KOPT-K1 (cell line): ENCODE measurements around the gene KLC1.

Experiments used
- H3K27ac ChIP-seq: fragments of 200-600 bp; sonication (generic); 2 replicates; pipeline ENCODE4 v1.5.1; 2016; ENCODE audit warnings: antibody characterized with exemption, mild to moderate bottlenecking, low read depth, low read length; ENCODE audit not compliant: poor library complexity, severe bottlenecking
- H3K36me3 ChIP-seq: fragments of 200-600 bp; sonication (generic); 2 replicates; pipeline ENCODE4 v1.5.1; 2017; ENCODE audit warnings: antibody characterized with exemption, mild to moderate bottlenecking, low read length, moderate library complexity; ENCODE audit not compliant: insufficient read depth
- H3K9me3 ChIP-seq: fragments of 200-600 bp; sonication (generic); 2 replicates; pipeline ENCODE4 v1.5.1; 2017; ENCODE audit warnings: antibody characterized with exemption, low read length, mild to moderate bottlenecking; ENCODE audit not compliant: insufficient read depth, poor library complexity, severe bottlenecking

KLC1 gene

DNA sequence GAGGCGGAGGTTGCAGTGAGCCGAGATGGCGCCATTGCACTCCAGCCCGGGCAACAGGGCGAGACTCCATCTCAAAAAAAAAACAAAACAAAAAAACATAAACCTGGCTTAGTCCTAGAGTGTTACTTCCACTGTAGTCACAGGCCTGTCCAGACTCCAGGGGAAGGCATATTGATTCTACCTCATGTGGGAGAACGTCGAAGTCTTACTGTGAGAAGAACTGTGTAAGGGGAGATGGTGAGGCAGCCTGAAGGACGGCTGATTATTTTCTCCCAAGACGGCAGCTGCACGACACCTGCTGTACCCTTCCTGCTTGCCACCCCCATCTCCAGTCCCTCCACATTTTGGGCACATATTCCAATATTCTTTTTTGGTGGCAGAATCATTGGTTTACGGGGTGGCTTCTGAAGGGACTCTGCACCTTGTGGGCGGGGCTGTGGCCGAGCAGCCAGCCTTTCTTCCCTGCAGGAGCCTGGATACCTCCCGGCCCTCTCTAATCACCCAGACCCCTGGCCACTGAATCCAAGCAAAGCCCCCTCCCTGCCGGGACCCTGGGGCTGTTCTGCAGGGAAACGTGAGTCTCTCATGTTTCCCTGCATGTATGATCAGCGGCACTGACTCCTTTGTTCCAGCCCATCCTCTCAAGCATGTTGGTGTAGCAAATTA, 12.2 kb upstream of the KLC1 start:
- H3K9me3 ChIP-seq = peaks cover 2% of the 10 kb centered on the region
- no peak overlapping the region for H3K27ac ChIP-seq
- H3K36me3 ChIP-seq = no peaks in the 10 kb centered on the region

DNA sequence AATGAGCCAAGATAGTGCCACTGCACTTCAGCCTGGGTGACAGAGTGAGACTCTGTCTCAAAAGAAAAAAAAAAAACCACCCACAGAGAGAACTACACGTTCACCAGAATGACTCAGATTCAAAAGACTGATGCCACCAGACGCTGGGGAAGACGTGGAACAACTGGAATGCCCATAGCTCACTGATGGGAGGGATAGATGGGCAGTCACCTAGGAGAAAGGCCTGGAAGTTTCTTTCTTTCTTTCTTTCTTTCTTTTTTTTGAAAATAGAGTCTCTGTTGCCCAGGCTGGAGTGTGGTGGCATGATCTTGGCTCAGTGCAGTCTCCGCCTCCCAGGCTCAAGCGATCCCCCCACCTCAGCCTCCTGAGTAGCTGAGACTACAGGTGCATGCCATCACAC, 10.0 kb upstream of the KLC1 start:
- Histone ChIP-seq H3K36me3 (no peaks in the 10 kb centered on the region), H3K9me3 (no peaks in the 10 kb centered on the region), H3K27ac (no peak overlapping the region)

DNA sequence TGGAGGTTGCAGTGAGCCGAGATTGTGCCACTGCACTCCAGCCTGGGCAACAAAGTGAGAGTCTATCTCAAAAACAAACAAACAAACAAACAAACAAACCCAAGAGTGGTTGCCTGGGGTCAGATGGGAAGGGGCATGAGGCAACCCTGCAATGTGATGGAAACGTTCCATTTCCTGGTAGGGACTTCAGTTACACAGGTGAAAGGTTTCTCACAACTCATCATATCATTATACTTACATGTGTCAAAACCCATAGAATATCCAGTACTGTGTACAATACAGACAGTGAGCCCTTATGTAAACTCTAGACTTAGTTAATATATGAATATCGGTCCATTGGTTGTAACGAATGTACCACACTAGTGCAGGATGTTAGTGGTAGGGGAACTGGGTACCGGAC, 7.2 kb upstream of the KLC1 start:
- H3K36me3 ChIP-seq = no peaks in the 10 kb centered on the region
- H3K9me3 ChIP-seq = no peaks in the 10 kb centered on the region
- H3K27ac ChIP-seq = no peak overlapping the region

DNA sequence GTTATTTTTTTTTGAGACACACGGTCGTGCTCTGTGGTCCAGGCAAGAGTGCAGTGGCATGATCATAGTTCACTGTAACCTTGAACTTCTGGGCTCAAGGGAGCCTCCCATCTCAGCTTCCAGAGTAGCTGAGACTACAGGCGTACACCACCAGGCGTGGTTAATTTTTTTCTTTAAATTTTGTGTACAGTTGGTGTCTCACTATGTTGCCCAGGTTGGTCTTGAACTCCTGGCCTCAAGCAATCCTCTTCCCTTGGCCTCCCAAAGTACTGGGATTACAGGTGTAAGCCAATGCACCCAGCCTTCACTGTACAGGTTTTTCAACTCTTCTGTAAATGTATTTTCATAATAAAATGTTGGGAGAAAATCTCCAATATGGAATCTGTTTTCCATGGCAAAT, 5.7 kb upstream of the KLC1 start:
- H3K36me3 ChIP-seq = no peaks in the 10 kb centered on the region
- H3K9me3 ChIP-seq = no peaks in the 10 kb centered on the region
- no peak overlapping the region for H3K27ac ChIP-seq

DNA sequence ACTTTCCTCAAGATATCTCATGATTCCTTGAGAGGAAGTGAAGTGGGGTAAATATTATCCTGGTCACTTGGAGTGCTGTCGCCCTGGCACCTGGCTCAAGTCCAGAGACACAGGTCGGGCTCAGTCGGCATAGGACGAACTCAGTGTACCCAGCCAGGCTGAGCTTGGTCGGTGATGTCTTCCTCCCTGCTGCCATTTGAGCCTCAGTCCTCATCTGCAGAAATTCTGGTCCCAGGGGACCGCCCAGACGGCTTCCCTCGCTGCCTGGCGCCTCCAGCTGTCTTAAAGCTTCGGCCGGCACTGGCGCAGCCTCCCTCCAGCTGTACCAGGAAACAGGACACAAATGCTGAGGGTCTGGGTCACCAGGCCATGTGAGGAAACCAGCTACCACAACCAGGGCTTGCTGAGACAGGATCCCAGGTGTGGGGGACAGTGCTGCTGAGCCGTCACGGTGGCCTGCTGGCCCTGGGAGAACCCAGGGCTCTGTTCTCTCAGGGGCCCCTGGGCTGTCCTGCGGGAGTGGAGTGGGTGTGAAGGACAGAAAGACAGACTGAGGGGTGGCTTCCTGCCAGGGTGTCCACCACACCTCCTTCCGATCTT, 5.0 kb upstream of the KLC1 start:
- no peaks in the 10 kb centered on the region for H3K36me3 ChIP-seq
- no peaks in the 10 kb centered on the region for H3K9me3 ChIP-seq
- no peak overlapping the region for H3K27ac ChIP-seq

DNA sequence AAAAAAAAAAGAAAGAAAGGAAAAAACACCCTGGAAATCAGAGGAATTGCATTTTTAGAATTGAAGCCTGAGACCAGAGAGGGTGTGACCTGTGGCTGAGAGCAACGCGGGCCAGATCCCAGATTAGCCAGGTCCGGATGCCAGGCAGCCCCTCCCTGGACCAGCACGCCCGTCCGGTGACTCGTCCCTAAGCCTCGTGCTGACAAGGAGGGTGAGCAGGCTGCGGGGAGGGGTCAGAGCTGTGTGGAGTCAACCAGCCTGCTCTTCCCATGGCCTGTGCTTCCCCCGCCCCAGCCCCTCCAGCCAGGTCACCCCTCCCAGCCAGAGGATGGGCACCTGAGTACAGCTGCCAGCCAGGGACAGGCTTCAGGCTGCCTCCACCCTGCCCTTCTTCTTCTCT, 4.2 kb upstream of the KLC1 start:
- Histone ChIP-seq H3K36me3 (no peaks in the 10 kb centered on the region), H3K9me3 (no peaks in the 10 kb centered on the region), H3K27ac (no peak overlapping the region)

DNA sequence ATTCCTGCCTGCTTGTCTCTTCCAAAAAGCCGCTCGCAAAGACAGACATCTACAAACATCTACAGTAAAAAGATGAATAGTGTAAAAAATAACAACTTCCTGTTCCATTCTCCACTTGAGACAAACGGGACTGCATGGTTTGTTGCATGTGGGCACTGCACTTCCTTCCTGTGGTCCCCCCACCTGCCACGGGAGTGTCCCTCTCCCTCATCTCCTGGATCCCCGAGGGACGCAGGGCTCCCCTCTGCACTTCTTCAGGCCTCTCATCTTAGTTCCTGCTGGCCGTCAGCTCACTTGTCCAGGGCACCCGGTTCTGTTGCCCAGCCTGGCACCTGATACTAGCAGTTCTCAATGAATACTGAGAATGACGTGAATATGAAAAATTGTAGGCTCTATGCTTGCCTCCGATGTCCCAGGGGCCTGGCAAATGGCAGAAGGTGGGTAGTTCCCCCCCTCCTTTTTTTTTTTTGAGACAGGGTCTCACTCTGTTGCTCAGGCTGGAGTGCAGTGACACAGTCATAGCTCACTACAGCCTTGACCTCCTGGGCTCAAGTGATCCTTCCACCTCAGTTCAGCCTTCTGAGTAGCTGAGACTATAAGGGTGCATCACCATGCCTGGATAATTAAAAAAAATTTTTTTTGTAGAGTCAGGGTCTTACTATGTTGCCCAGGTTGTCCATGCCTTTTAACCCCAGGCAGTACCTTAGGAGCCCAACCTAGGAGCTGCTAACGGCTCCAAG, 3.5 kb upstream of the KLC1 start:
- H3K36me3 ChIP-seq = no peaks in the 10 kb centered on the region
- H3K9me3 ChIP-seq = no peaks in the 10 kb centered on the region
- no peak overlapping the region for H3K27ac ChIP-seq

DNA sequence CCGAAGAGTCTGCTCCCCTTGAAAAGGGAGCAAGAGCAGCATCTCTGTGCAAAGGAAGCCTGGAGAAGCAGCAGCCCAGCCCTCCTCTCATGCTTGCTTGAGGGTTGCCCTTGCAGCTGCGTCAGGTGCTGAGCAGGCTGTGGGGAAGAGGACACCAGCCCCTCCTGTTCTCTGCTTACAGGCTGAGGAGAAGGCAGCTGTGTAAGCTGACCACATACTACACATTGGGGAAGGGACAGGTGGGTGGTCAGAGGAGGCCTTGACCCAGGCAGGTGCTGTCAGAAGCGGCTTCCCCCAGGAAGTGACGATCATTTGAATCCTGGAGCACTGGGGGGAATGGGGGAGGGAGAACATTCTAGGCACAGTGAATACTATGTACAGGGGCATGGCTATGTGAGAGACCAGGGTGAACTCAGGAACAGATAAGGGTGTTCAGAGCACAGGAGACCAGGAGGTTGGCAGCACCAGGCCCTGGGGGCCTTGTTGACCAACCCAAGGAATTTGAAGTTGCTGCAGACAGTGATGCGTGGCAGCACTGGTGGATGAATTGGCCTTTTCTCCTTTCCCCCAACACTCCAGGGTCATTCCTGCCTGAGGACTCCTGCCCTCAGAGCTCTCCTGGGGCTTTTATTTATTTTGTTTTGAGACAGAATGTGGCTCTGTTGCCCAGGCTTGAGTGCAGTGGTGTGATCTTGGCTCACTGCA, 2.7 kb upstream of the KLC1 start:
- Histone ChIP-seq H3K27ac (no peak overlapping the region), H3K9me3 (no peaks in the 10 kb centered on the region), H3K36me3 (no peaks in the 10 kb centered on the region)

DNA sequence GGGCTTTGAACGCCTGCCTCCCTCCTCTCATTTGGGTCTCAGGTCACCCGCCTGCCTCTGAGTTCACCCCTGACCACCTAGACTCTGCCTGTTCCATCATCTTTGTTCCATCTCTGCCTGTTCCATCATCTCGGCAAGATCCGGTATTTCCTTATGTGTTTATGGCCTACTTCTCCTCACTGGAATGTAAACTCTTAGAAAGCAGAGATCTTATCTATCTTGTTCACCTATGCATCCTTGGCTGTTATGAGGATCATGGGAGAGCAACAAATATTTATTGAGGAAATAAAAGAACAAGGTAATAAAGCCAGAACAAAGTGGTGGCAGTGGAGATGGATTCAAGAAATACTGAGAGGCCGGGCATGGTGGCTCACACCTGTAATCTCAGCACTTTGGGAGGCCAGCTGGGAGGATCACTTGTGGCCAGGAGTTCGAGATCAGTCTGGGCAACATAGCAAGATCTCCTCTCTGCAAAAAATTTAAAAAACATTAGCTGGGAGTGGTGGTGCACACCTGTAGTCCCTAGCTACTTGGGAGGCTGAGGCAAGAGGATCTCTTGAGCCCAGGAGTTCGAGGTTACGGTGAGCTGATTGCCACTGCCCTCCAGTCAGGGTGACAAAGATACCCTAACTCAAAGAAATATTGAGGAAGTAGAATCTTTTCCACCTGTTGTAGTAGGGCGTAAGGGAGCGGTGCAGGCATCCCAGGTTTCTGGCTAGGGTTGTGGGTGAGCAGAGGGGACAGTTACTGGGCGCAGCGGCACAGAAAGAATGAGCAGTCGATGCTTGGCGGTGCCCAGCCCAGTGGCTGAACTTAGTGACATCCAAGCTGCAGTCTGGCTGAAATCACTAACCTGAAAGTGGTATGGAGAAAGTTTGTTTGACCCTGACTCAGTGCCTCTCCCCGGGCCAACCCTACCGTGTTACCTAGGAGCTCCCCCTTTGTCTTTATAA, 1.7 kb upstream of the KLC1 start:
- Histone ChIP-seq H3K9me3 (no peaks in the 10 kb centered on the region), H3K36me3 (peaks cover 7% of the 10 kb centered on the region; the same call in 1 of the 2 replicates), H3K27ac (no peak overlapping the region)

DNA sequence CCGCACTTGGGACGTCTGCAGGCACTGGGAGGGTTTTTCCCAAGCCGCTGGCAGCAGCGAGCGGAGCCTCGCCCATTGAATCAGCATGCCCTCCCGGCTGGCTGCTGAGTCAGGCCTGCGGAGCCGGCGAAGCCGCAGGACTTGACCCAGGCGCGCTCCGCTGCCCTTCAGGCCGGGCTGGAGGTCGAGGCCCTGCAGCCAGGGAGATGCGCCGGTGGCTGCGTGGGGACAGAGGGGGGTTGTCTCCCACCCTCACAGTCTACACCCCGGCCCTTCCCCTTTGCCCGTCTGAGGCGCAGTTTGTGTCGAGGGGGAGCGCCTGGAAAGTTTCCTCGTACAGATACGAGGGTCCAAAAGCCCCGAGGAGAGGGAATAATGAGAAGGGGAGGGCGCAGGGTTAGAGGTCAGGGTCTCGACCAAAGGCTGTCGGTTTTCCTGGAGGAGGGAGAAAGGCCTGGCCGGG, 759 bp upstream of the KLC1 start:
- H3K27ac ChIP-seq = peak overlapping the region; percentile 69
- H3K36me3 ChIP-seq = peaks cover 8% of the 10 kb centered on the region; the same call in 1 of the 2 replicates
- no peaks in the 10 kb centered on the region for H3K9me3 ChIP-seq

DNA sequence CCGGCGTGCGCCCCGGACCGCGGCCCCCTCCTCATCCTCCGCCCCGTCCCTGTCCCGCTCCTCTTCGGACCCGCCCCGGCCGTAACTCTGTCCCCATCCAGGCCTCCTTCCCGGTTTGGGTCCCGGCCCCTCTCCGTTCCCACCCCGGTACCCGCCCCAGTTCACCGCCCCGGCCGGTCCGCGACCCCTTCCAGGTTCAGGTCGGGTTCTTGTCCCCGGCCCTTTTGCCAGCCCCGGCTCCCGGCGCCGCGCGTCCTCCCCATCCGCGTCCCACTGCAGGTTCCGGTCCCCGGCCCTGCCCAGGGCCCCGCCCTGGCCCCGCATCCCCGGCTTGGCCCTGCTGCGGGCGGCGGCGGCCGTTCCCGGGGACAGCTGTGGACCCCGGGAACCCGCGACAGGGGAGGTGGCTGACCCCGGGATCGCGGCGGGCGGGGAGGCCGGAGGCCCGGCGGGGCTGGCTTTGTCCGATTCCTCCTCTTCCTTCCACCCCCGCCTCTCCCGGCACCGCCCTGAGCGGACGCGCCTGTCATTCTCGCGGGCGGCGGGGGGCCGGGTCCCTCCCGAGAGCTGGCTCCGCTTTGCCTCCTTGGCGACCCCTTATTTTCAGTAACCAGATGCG, 601 bp downstream of the KLC1 start:
- Histone ChIP-seq H3K9me3 (no peaks in the 10 kb centered on the region), H3K27ac (peak overlapping the region; percentile 69)

DNA sequence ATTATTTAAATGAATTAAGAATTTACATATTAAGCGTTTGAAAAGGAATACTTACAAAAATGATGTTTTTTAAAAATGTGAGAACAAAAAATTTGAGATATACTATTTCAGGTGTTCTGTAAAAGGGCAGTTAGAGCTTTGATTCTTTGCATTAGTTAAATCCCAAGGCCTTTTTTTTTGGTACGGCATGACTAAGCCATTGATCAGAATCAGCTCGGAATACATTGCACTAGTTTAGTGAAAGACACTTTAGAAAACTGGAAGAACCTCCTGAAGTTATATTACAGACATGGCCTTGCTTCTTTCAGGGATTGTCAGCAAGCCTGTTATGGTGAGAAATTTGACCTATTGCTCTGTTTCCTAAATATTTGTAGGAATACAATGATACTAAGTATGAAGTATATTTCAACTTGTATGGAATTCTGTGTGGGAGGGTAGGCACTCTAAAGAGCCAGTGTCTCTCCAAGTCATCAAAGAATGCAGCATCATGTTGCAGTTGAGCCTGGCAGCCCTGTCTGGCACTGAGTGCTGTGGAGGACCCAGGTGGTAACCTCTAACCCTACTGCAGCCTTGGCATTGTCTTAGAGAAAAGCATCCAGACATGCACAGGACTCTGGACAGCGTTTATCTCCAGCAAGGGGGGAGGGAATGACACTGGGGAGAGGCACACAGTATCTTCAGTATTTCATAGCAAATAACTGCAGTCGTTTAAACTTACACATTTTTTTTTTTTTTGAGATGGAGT, 1.5 kb downstream of the KLC1 start:
- Histone ChIP-seq H3K27ac (peak overlapping the region; percentile 69), H3K9me3 (no peaks in the 10 kb centered on the region), H3K36me3 (peaks cover 8% of the 10 kb centered on the region; the same call in 1 of the 2 replicates)

More for the DNA sequence above, 601 bp downstream of the KLC1 start:
- peaks cover 8% of the 10 kb centered on the region; the same call in 1 of the 2 replicates for H3K36me3 ChIP-seq

DNA sequence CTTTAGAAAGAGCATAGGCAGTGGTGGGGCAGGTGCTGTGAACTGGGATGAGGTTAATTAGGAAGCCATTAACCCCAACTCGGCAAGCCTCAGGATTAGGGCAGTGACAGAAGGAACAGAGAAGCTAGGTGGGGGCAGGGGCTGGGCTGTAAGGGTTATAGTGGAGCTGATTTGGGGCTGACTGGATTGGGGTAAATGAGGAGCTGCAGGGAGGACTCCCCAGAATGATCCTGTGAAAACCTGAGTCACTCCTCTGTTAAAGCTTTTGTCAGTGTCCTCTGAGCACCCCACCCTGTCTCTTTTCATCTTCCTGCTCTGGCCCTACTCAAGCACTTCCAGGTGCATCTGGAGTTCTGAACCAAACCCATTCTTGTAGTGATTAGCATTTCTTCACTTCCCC, 4.4 kb downstream of the KLC1 start:
- H3K9me3 ChIP-seq = no peaks in the 10 kb centered on the region
- peaks cover 12% of the 10 kb centered on the region; the same call in 1 of the 2 replicates for H3K36me3 ChIP-seq
- no peak overlapping the region for H3K27ac ChIP-seq
